Tibial artery (tissue), 4 donors: Measurements from ENCODE around the gene PLN.
A peak's percentile ranks its signal among the peaks of the same experiment; 100 is the strongest.

Experiments used
- DNase-seq, 2 donors: peaks; one replicate each; pipeline ENCODE4 v3.0.0-alpha.2; 2019
- H3K27ac ChIP-seq, 2 donors: fragments of 200-600 bp; sonication (generic) in 1 of 2; 1 replicate in 1 of 2; 2 replicates in 1 of 2; pipeline ENCODE4 v1.5.1; 2018 to 2019; ENCODE audit warnings: mild to moderate bottlenecking in 1 of 2
- H3K27me3 ChIP-seq, 2 donors: fragments of 200-600 bp; sonication (generic) in 1 of 2; one replicate each; pipeline versions ENCODE4 v1.5.1 to v1.6.0; 2016 to 2019
- H3K36me3 ChIP-seq, 3 donors: fragments of 200-600 bp; sonication (generic) in 2 of 3; one replicate each; pipeline ENCODE4 v1.5.1; 2016 to 2019; ENCODE audit warnings: mild to moderate bottlenecking in 2 of 3
- H3K4me1 ChIP-seq, 4 donors: fragments of 200-600 bp; sonication (generic) in 2 of 4; 1 replicate in 3 of 4; 2 replicates in 1 of 4; pipeline ENCODE4 v1.5.1; 2016 to 2019
- H3K4me3 ChIP-seq, 2 donors: fragments of 200-600 bp; sonication (generic) in 1 of 2; 1 replicate in 1 of 2; 2 replicates in 1 of 2; pipeline ENCODE4 v1.5.1; 2018 to 2019; ENCODE audit warnings: mild to moderate bottlenecking in 2 of 2
- H3K9me3 ChIP-seq, 3 donors: fragments of 200-600 bp; sonication (generic) in 1 of 3; one replicate each; pipeline ENCODE4 v1.5.1; 2016 to 2019
- CTCF ChIP-seq, 2 experiments: fragments of 200-600 bp in 1 of 2; fragments of 450-650 bp in 1 of 2; IDR thresholded peaks; one replicate each; pipeline ENCODE4 v1.5.1; 2017 to 2019; ENCODE audit warnings: antibody characterized with exemption in 2 of 2, mild to moderate bottlenecking in 1 of 2, moderate library complexity in 1 of 2
- intact Hi-C: fragments of 100-400 bp; cut with DNase I; formaldehyde crosslinking; loops from one replicate; pipeline ENCODE4 v1.15.0; 2023; ENCODE audit warnings: low total_unique reads

PLN gene

GRCh38 chr6:118548136-118548535 is at the start of gene PLN:
PLN (plus strand) TSS chr6:118548296; CDS start chr6:118558922, 10,626 bp downstream.
- H3K4me3 ChIP-seq: peak within 1 kb of the TSS; percentile 58 to 59
- intact Hi-C loops: no loop called here

GRCh38 chr6:118500130-118501015 is 47.7 kb upstream of the PLN start:
- Histone ChIP-seq H3K9me3 (no peaks in the 10 kb centered on the region), H3K4me1 (no peaks in the 10 kb centered on the region), H3K27me3 (no peaks in the 10 kb centered on the region), H3K4me3 (no peak overlapping the region), H3K36me3 (peaks cover 0 to 14% (median 2%) of the 10 kb centered on the region in 3 donors), H3K27ac (no peak overlapping the region)
- no peak for TF ChIP-seq CTCF (IDR thresholded peaks at IDR 0.05)
- no peak for DNase-seq
- intact Hi-C loops: loop anchor here (2.0 kb wide), 1 partner anchor 46 kb away; no protein-coding TSS in a partner anchor

More at GRCh38 chr6:118548136-118548535, at the start of gene PLN:
- DNase-seq: no peak
- Histone ChIP-seq H3K9me3 (no peaks in the 10 kb centered on the region), H3K4me1 (peaks cover 0 to 40% (median 0%) of the 10 kb centered on the region in 4 donors), H3K27me3 (no peaks in the 10 kb centered on the region), H3K36me3 (peaks cover 0 to 21% (median 11%) of the 10 kb centered on the region in 3 donors), H3K27ac (peak within 1 kb of the TSS; percentile 82 to 84)
- TF ChIP-seq CTCF (IDR thresholded peaks at IDR 0.05): no peak

- Histone ChIP-seq H3K27ac (no peak overlapping the region), H3K4me3 (no peak overlapping the region), H3K27me3 (no peaks in the 10 kb centered on the region), H3K36me3 (peaks cover 0 to 9% (median 0%) of the 10 kb centered on the region in 3 donors), H3K4me1 (peaks cover 0 to under 1% (median 0%) of the 10 kb centered on the region in 4 donors), H3K9me3 (no peaks in the 10 kb centered on the region)
- no peak for DNase-seq
- intact Hi-C loops: loop anchor here (2.0 kb wide), 1 partner anchor 46 kb away; no protein-coding TSS in a partner anchor
- TF ChIP-seq CTCF (IDR thresholded peaks at IDR 0.05): no peak
Observed at GRCh38 chr6:118501099-118501498, 47.0 kb upstream of the PLN start.

GRCh38 chr6:118501765-118502164 is 46.3 kb upstream of the PLN start:
- intact Hi-C loops: loop anchor here (2.0 kb wide), 1 partner anchor 47 kb away; no protein-coding TSS in a partner anchor

GRCh38 chr6:118502169-118502568 is 45.9 kb upstream of the PLN start:
- Histone ChIP-seq H3K36me3 (peaks cover 0 to 9% (median 0%) of the 10 kb centered on the region in 3 donors), H3K27ac (no peak overlapping the region), H3K4me1 (peaks cover 0 to 11% (median 2%) of the 10 kb centered on the region in 4 donors), H3K9me3 (no peaks in the 10 kb centered on the region), H3K4me3 (no peak overlapping the region), H3K27me3 (no peaks in the 10 kb centered on the region)
- no peak for DNase-seq
- TF ChIP-seq CTCF (IDR thresholded peaks at IDR 0.05): no peak
- intact Hi-C loops: no loop called here

More at GRCh38 chr6:118501765-118502164, 46.3 kb upstream of the PLN start:
- Histone ChIP-seq H3K27me3 (no peaks in the 10 kb centered on the region), H3K27ac (no peak overlapping the region), H3K4me1 (peaks cover 0 to 7% (median 0%) of the 10 kb centered on the region in 4 donors), H3K9me3 (no peaks in the 10 kb centered on the region), H3K36me3 (peaks cover 0 to 9% (median 0%) of the 10 kb centered on the region in 3 donors), H3K4me3 (no peak overlapping the region)
- no peak for DNase-seq
- no peak for TF ChIP-seq CTCF (IDR thresholded peaks at IDR 0.05)
